D721Med (cell line): ENCODE data around the gene IPO5.

ENCODE experiments used
- DNase-seq: peaks from one replicate; pipeline ENCODE4 v3.0.0; 2011; ENCODE audit warnings: low spot score; ENCODE audit not compliant: insufficient read length
- FAIRE-seq: peaks from 2 replicates; lab custom pipeline; 2011; peaks lifted over from hg19 to GRCh38; lab: Jason Lieb, UNC
- CTCF ChIP-seq: IDR thresholded peaks from 2 replicates; pipeline ENCODE4 v1.5.1; 2012; ENCODE audit warnings: mild to moderate bottlenecking, control low read depth; ENCODE audit not compliant: insufficient read depth; ENCODE audit errors: missing control alignments

Gene IPO5

GRCh38 chr13:98007001-98007400 is 53.5 kb downstream of the IPO5 start:
- DNase-seq (no peak), FAIRE-seq (no peak)
- no peak for TF ChIP-seq CTCF

- no peak for TF ChIP-seq CTCF
- FAIRE-seq (no peak), DNase-seq (no peak)
These were observed 59.8 kb downstream of the IPO5 start for GRCh38 chr13:98013241-98013640.

GRCh38 chr13:98014766-98015165 is 61.3 kb downstream of the IPO5 start:
- FAIRE-seq (no peak), DNase-seq (no peak)
- TF ChIP-seq CTCF, result no peak

GRCh38 chr13:98018293-98018692 is 64.8 kb downstream of the IPO5 start:
- TF ChIP-seq CTCF, result no peak
- DNase-seq (no peak), FAIRE-seq (no peak)

- no peak for TF ChIP-seq CTCF
- FAIRE-seq (no peak), DNase-seq (no peak)
These were observed 65.7 kb downstream of the IPO5 start for GRCh38 chr13:98019186-98019585.

- TF ChIP-seq CTCF, result no peak
- FAIRE-seq (no peak), DNase-seq (no peak)
These were observed 66.8 kb downstream of the IPO5 start for GRCh38 chr13:98020271-98020670.

GRCh38 chr13:98022210-98022609 is 68.7 kb downstream of the IPO5 start:
- no peak for TF ChIP-seq CTCF
- FAIRE-seq, result no peak
- no peak for DNase-seq
